ENCODE measurements around the gene GBF1. TPM values are rescaled to one million over a fixed set of nuclear protein-coding genes. Genes with fewer than 3 reads are reported as not detected.

Gene GBF1
- total and polyA plus RNA-seq, 2 of the 13 experiments (the other 11 are each of a cell fraction or from before 2014, with no cell fraction given): 17.1 to 21.9 TPM

- peak; percentile 5; the same call in 1 of the 2 replicates for TF ChIP-seq NFYB (CRISPR knock-in tag; IDR thresholded peaks at IDR 0.05)
- peak; percentile 20; the same call in 1 of the 2 replicates for TF ChIP-seq ZNF563 (CRISPR knock-in tag; IDR thresholded peaks at IDR 0.05)
- TF ChIP-seq ATF7-NPFF (CRISPR knock-in tag; IDR thresholded peaks at IDR 0.05; ENCODE audit: low read depth): 0 out of 2 replicates have a peak, but pooled peaks have one; percentile 41
- 0 out of 2 replicates have a peak, but pooled peaks have one; percentile 20 for TF ChIP-seq ETS1 (CRISPR knock-in tag; IDR thresholded peaks at IDR 0.05)
- peak; percentile 29 for TF ChIP-seq AGO1 (IDR thresholded peaks at IDR 0.05; ENCODE audit: low read depth, low read length, poor library complexity, severe bottlenecking)
Measured at GRCh38 chr10:102421757-102422512, 176.6 kb downstream of the GBF1 start (continued).

GRCh38 chr10:102422545-102423129 lies 177.3 kb downstream of the GBF1 start:
- Histone ChIP-seq H3K9ac (ENCODE audit: insufficient read depth, low read depth, low read length) (peak overlapping the region; percentile 77), H3K79me2 (ENCODE audit: insufficient read depth, low read length) (no peaks in the 10 kb centered on the region), H3K27me3 (ENCODE audit: control insufficient read depth in 1 of 2, insufficient read depth in 2 of 2, low read length in 2 of 2) (peaks cover 0 to 1% of the 10 kb centered on the region in 2 experiments; a peak in 1 of 5 replicates), H3K4me3 (replicated peaks in 1 of 3; ENCODE audit: insufficient read depth in 1 of 3, low read depth in 2 of 3, low read length in 3 of 3) (peak overlapping the region; percentile 79 to 97 (median 84)), H4K20me1 (ENCODE audit: insufficient read depth, low read length) (no peaks in the 10 kb centered on the region), H3K36me3 (replicated peaks in 1 of 2; ENCODE audit: control insufficient read depth in 1 of 2, insufficient read depth in 2 of 2, low read length in 2 of 2) (peaks cover 1 to 14% of the 10 kb centered on the region in 2 experiments; a peak in 3 of 5 replicates), H3K27ac (ENCODE audit: extremely low read length, insufficient read depth, low read length) (peak overlapping the region; percentile 87), H3K9me3 (ENCODE audit: low read length) (no peaks in the 10 kb centered on the region), H2AFZ (ENCODE audit: low read length) (no peak overlapping the region), H3K4me2 (ENCODE audit: low read depth, low read length) (peak overlapping the region; percentile 98), H3K4me1 (ENCODE audit: insufficient read depth, low read length) (peaks cover 30% of the 10 kb centered on the region)
- in situ Hi-C loops (cut with HindIII; ENCODE audit: extremely low pct_ligation_motif_present, low pct_unique_long_range_greater_than_20kb) (loop anchor here (5.0 kb wide), 1 partner anchor 40 kb away; no protein-coding TSS in a partner anchor), intact Hi-C loops (cut with micrococcal nuclease; ENCODE audit: unreplicated experiment) (loop anchor here (1.0 to 5.0 kb wide), 2 partner anchors 9 to 55 kb away; no protein-coding TSS in a partner anchor)
- WGBS (ENCODE audit: low lambda C conversion rate): 7% methylated on average over 3 of the region's 28 CpGs
- peak; percentile 71 for ATAC-seq
- CTCF ChIA-PET (ENCODE audit: low intra/inter-chr PET ratio, low total read pairs): interaction anchor here (0.8 to 1.7 kb wide), 3 partner anchors 29 to 193 kb away, joined by 5 to 8 read pairs (median 5); no protein-coding TSS in a partner anchor
- POLR2A ChIA-PET: interaction anchor here (1.0 to 5.3 kb wide), 12 partner anchors 8 to 191 kb away, joined by 3 to 135 read pairs (median 5); partner anchors contain the start of genes C10orf95, CUEDC2, GBF1 and NFKB2
- peak; percentile 75 for DNase-seq (ENCODE audit: low spot score)
- no TSS peak for BruUV-seq (replicated peaks)
- FAIRE-seq: peak; percentile 73
- no peak for TF ChIP-seq ZNF33B (CRISPR knock-in tag; IDR thresholded peaks at IDR 0.05)
- TF ChIP-seq SP2 (CRISPR knock-in tag; IDR thresholded peaks at IDR 0.05): no peak; the same call in 1 of the 2 replicates
- TF ChIP-seq ZNF605 (CRISPR knock-in tag; IDR thresholded peaks at IDR 0.05): peak; percentile 56; the same call in 1 of the 2 replicates
- TF ChIP-seq ZFP91 (CRISPR knock-in tag; IDR thresholded peaks at IDR 0.05; ENCODE audit: borderline replicate concordance): peak; percentile 78
- 0 out of 2 replicates have a peak, but pooled peaks have one; percentile 41 for TF ChIP-seq ZBTB42 (CRISPR knock-in tag; IDR thresholded peaks at IDR 0.05)
- TF ChIP-seq ZNF546 (CRISPR knock-in tag; conservative IDR thresholded peaks at IDR 0.05): no peak; the same call in 1 of the 2 replicates
- TF ChIP-seq NFKBIZ (CRISPR knock-in tag; IDR thresholded peaks at IDR 0.05): peak; percentile 23; the same call in 1 of the 2 replicates
- peak; percentile 72; the same call in 1 of the 2 replicates for TF ChIP-seq ZNF83 (CRISPR knock-in tag; IDR thresholded peaks at IDR 0.05; ENCODE audit: borderline replicate concordance)
- no peak for TF ChIP-seq ZMAT5 (CRISPR knock-in tag; IDR thresholded peaks at IDR 0.05; ENCODE audit: borderline replicate concordance, low read depth)
- TF ChIP-seq ZNF180 (CRISPR knock-in tag; IDR thresholded peaks at IDR 0.05; ENCODE audit: borderline replicate concordance, low read depth): no peak
